GM19328 (cell line): ENCODE measurements around the gene SEMA6A.
A peak's percentile ranks its signal among the peaks of the same experiment; 100 is the strongest.

ENCODE experiments used
- ATAC-seq: cut with Tn5 transposase; IDR thresholded peaks from one replicate; pipeline ENCODE4 v1.9.1; 2021; ENCODE audit warnings: mild to moderate bottlenecking, moderate library complexity; ENCODE audit not compliant: unreplicated experiment

Gene SEMA6A

DNA sequence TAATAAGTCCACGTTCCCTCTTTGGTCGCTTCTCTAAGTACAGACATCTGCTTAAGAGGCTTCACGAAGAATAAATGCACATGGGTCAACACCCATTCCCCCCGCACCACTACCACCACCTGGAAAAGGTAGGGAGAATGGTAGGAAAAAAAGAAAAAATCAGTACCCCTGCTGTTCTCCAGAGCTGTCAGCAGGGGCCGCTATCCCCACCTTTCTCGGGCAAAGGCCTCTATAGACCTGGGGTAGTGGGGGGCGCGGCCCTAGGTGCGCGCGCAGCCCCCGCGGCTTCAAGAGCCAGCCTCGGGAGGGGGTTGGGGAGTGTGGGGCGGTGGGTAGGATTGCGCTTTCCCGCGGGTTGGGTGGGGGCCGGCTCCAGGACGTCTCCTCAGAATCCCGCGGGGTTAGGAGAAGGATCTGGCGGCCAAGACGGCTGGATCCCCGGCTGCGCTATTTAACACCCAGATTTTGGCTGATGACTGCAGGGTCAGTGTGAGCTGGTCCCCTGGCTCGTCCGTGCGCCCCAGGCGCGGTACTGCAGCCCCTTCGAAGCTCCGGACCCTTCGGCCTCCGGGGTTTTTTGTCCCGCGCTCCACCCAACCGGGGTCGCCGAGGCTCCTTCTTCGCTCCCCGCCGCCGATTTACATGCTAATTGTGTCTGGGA lies 1.6 kb upstream of the SEMA6A start:
- ATAC-seq: peak; percentile 38

DNA sequence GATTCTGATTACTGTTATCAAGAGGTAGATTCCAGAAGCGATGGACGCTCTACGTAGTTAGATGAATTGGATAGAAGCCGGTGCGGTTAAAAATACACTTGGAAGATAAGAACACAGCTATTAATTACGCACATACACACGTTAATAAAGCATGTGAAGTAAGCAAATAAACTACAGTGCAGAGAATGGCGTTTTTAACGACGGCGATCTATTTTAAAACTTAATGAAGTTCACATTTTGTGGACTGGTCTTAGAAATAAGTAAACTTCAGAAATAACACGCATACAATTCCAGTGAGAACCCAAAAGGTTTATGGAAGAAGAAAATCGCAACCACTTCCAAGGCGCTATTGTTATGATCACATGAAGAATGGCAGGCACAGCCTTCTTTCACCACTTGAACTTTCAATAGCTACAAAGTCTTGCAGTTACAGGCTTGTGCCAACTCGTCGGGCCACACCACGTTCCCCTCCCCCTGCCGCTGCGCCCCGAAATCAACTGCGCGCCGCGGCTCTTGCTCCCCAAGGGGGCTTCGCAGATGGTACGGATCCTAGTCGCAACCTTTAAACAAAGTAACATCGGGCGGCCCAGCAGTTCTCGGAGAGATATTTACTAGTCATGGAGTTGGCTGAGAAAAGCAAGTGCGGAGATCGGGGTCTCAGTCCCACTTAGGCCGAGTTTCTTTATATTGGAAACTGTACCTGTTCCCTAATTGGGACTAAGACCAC lies 866 bp upstream of the SEMA6A start:
- peak; percentile 1 for ATAC-seq

DNA sequence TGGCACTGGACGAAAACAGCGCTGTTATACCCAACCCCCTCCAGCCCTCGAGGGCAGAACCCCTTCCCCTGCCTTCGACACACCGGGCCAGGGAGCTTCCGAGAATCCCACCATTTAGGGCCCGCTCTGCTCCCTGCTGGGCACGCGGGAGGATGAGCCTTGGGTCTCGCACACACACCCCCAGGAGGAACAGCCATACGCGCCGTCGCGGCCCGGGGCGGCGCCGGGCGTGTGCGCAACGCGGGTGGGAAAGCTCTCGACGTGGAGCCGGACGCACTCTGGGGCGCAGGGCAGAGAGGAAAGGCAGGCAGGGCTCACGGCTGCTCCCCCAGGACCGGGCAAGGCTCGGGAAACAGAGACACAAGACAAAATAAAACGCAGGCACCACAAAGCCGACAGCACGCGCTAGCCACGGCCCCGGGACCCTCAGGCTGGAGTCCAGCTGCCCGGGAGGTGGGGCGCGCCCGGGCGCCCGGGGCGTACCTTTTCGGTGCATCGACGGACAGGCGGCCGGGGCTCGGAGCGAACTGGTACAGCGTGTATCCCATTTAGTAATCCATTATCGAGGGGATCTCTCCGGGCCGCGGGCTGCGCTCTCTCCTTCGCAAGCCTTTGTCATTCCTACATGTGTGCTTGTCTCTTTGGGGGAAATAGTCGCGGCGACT lies 789 bp downstream of the SEMA6A start:
- ATAC-seq: no peak

DNA sequence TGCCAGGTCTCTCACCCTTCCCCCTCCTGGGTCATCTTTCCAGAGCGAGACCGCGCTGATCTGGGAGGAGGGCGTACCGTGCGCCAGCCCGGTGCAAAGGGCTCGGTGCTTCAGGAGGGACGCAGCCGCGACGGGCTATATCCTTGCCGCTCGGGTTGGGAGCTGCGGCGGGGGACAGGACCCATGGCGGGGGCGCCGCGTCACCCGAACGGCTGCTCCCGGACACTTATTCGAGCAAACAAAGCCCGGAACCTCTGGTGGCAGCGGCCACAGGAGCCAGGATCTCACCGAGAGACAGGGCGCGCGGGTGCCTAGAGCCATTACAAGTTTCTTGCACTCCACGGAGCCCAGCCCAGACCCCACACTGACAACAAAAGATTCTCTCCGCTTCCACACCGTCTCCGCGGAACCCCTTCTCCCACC lies 1.3 kb downstream of the SEMA6A start:
- ATAC-seq: no peak

DNA sequence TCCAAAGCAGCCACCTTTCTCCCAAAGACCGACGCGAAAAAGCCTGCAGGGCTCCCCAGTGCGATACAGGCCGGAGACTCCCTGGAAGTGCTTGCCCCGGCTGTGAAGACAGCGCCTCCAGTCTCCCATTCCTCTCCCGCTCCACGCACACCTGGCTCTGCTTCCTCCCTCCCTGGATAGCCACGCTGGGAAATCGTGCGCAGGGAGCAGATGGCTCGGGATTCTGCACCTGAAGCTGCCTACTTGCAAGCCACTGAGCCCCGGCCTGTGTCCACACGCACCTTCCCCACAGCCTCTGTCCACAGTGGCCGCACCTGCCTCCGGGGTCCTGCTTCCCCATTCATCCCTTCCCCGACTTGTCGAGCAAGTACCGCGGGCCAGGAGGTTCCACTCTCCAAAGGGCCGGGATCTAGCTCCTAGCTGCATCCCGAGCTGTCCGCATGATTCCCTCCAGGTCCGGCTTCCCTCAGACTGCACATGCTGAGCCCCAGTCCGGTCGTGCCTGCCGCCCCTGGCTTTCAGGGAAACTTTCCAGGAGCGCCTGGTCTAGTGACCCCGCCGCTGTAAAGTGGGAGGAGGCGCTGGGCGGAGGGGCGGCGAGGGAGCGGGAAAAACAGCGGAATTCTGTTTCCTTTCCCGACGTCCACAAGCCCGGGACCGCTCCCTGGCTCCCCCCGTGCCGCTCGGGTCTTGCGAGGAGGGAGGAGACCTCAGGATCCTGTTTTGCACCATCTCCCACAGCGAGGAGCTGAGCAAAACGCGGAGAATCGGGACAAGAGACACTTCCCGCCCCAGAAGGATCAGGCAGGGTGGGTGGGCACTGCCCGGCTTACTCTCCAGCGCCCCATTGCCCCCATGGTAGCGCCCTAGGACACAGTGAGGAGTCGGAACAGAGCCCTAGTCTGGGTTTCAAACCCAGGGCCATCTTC lies 2.0 kb downstream of the SEMA6A start:
- ATAC-seq: no peak

DNA sequence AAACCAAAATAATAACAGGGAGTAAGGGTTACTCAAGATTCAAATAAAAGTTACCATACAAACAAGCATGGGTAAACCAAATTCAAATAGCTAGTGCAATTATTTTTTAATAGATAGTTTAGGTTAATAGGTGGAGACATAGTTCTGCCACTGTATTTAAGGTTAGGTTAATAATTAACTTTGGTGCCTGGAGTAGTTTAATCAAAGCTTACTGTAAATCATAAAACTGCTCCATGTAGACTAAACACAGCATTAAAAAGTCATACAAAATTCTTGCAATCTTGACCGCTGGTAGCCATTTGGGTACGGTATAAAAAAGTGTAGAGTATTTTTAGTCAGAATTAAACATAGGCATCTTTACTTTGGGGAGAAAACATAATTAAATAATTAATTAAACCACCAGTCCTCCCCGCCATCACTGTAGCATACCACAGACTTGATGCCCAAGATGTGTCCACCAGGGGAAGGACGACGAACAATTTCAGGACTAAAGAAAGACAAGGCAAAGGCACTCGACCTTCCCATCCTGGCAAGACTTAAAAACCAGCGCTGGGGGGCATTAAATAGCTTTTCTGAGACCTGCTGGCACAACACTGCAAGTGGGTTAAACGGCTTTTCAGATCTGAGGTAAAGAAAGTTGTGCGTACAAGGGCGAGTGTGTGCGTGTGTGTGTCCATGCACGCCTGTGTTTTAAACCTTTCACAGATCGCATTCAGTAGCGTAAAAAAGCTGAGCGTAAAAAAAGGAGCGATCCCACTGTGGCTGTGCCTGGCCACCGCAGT lies 2.9 kb downstream of the SEMA6A start:
- ATAC-seq: no peak

DNA sequence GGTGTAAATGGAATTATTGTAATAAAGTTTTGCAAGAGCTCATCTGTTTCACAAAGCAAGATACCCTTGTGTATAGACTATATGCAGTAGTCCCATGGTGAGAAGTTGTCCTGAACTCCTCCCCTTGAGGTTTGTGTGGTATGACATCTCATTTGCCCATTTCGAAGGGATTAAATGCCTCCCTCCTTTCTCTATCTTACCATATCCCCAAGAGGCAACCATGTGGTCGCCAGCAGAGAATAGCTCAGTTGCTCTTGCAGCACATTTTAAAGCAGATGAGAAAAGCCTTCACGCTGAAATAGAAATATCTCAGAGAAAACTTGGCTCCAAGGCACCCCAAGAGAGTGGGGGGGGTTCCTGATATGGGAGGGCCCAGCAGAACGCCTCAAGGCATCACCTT lies 4.6 kb downstream of the SEMA6A start:
- ATAC-seq: no peak

DNA sequence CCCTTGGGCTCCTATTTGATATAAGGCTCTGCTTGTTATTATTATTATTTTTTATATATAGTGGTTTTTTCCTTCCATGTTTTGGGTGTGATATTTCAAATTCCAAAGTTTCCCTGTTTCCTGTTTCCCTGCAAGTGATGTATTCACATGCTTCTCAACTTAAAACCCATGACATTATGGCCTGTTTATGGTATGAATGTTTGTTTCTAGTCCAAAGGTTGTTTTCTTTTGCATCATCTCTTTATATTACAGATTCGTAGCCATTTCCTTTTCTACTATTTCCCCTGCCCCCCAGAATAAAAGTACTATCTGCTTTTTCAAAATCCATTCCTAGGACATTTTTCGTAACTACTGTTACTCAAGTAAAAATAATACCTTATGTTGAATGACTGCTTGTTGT lies 7.5 kb downstream of the SEMA6A start:
- ATAC-seq: no peak

DNA sequence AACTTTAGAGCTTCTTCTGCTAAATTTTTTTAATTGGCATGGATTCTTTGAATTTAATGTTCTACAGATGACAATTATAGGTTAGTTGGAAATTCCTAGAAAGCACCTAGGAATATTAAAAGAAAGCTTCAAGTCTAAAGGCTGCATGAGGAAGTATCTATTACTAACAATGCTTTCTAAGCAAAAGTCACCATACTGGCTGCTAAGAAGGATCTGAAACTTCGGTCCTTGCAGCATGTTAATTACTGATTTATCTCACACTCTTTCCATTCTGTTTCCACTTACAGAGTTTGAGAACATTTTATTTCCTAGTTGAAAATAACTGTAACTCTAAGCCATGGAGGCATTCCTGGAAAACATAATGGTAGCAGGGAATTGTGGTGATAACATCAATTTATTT lies 8.4 kb downstream of the SEMA6A start:
- ATAC-seq: peak; percentile 73

DNA sequence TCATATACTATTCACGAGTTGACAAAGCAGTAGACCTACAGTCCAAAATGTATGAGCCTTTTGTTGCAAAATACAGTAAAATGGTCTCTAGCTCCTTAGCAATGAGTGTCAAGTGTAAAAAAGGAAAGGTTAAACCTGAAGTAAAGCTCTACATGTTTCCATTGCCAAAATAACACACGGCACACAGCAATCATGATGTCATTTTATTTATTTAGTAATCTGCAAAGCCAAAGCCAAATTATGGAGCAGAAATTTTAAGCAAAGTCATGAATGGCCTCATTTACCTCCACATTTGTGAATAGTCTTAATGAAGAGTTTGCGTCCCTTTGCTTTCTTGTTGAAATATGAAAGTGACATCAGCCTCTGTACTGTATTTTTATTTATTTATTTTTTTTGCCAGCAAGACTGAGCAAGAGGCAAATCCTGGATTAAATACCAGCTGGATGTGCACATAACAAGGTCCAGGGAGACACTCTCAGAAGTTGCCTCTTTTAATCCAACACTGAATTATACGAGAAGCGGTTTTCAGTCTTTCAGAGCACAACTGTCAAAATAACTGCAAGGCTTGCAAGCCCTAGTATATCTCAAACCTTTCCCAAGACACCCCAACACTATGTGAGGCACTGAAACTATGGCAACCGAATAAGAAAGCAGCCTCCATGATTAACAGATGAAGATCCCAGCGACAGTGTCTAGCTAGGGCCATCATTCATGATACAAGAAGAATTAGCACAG lies 9.7 kb downstream of the SEMA6A start:
- no peak for ATAC-seq

DNA sequence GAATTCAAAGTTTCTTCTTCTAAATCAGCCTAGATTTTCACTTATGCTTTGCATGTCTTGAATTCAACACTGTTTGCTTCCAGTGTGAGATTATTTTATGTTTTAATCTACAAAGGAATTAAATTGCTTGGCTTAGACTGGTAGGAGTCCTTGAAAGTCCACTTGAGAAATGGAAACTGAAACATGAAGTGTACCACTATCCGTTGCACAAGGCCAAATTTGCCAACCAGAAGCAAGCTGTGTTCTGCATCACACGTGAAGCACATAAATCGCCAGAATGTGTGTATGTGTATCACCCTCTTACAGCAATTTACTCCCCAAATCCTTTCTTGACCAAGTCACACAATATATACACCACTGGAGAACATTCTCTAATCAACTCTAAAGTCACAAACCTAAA lies 10.3 kb downstream of the SEMA6A start:
- no peak for ATAC-seq

DNA sequence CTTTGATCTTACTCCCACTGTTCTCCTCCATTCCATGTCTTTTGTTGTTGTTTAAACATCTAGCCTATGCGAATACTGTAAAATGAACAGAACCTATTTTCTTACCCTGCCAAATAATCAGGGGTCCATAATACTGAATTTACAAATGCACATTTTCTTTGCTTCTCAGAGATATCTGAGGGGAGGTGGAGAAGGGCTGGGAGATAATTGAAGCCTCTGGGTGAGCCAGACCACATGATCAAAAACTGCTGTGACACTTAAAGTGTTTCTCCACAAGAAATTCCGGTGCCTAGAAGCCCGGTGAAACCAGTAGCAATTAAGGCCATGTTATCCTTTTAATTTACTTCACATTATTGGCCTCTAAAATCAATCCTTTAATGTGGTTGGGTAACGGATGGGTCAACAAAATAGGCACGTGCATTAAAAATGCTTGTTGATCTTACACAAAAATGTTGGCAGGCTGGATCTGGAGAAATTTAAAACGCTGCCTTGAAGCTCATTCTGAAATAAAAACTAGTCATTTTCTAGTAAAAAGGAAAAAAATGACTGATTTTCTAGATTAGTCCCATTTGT lies 10.8 kb downstream of the SEMA6A start:
- ATAC-seq: no peak

DNA sequence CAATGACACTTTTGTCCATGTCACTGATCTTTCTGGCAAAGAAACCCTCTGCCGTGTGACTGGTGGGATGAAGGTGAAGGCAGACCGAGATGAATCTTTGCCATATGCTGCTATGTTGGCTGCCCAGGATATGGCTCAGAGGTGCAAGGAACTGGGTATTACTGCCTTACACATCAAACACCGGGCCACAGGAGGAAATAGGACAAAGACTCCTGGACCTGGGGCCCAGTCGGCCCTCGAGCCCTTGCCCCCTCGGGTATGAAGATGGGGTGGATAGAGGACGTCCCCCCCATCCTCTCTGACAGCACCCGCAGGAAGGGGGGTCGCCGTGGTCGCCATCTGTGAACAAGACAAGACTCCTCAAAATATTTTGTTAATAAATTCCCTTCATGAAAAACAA lies 12.0 kb downstream of the SEMA6A start:
- no peak for ATAC-seq

DNA sequence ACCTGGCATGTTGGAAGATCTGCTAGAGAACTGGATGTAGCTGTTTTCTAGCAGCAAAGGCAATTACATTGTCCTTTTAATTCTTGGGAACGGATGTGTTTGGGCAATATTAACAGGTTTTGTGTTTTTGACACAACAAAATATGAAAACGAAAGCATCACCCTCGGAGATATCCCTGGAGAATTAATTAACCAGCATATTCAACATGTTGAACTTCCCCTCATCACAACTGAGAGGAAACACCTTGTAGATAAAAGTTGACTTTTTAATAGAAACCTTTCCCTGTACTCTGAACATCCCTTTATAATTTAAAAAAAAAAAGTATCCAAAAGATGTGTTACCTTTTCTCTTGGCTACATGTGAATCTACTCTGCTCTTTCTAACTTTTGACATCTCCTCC lies 13.0 kb downstream of the SEMA6A start:
- ATAC-seq: no peak

DNA sequence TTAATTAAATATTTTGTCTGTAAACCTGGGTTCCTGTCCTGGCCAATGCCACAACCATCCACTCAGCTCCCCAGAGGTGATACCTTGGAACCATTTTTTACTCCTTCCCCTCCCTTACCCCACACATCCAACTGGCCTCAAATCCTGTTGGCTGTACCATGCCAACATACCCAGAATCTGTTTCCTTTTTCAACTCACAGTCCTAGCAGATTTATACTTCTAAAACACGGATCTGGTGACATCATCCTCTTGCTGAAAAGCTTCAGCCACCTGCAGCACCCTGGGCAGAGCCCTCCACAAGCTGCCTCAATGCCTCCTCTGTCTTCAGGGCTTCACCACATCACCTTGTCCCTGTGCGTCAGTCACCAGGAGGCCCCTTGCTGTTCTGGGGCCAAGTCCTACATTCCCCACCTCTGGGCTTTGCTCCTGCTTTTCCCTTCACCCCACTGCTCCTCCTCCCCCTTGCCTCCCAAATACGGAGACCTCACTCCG lies 14.9 kb downstream of the SEMA6A start:
- ATAC-seq: no peak

DNA sequence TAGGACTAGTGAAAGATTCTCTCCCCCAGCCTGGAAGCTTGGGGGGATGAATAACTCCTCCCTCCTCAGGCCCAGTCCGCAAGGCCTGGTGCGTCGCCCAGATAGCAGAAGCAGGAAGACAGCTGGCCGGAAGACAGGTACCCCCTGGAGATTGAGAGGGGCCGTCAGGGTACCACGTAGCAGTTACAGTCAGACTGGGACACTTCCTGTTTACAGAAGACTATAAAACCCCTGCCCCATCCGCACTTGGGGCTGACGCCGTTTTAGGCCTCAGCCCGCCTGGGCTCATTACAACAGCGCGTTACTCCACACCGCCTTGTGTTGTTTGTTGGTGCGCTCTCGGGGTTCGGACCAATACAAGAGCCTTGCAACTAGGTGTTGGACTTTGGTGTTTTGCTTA lies 15.4 kb downstream of the SEMA6A start:
- no peak for ATAC-seq

DNA sequence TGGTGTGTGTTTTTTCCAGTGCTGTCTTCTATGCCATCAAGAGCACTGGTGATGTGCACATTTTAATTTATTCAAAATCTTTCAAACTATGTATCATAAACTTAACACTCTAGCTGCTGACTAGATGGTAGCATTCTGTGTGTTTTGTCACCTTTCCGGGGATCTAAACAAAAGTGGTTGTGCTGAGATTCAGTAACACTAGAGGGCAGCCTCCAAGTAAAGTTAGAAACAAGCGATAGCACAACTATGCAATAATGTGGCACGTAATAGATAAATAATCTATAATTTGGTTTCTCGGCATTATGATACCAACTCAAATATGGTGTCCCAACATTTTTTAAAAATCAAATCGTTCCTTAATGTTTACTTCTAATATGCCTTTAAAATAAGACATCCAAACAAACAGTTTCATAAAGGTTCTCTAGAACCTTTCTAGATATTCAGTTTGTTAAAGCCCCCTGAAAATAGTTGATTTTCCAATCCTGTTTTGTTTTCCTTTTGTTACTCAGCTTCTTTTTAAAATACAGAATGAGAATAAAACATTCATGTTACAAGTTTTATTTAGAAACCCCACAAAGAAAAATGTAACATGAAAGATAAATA lies 16.9 kb downstream of the SEMA6A start:
- ATAC-seq: no peak

DNA sequence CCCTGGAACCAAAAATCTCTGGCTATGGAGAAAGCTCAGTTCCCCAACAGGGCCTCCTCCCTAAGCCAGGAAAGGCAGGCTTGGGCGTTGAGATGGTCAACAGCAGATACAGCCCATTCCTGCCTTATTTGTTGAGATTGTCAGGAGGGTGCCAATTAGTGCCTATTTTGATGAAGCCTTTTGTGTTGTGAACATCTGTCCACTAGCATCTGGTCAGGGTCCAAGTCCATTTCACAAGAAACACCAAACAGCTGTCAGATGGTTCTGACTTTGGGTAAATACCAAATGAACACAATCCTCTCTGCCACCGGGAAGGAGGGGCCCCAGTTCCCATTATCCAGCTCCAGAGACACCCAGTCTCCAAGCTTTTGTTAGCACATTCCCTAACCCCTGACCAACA lies 19.9 kb downstream of the SEMA6A start:
- no peak for ATAC-seq

DNA sequence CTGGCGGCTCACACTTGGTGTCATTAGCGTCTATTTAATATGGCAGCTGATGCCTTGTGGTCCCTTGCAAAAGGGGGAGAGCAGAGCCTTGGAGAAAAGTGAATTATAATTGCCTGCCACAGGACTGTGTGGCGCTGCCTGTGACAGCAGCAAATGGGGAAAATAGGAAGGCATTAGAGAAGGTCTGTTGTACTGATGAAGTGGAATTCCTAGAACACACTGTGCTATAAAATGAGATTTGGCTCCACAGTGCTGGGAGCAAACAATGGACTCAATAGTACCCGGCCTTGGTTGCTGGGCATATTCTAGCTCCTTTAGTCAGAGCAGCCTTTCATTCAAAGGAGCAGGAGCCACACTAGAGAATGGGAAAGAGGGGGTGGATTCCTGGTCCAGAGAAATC lies 21.3 kb downstream of the SEMA6A start:
- no peak for ATAC-seq
